ENCODE data around the gene SLC6A13. TPM values are rescaled to one million over a fixed set of nuclear protein-coding genes. Genes with fewer than 3 reads are reported as not detected.
"Not testable (repeated sequence)": the region's sequence is repeated elsewhere in the genome, so short reads cannot be mapped to it uniquely, and the experiment has no call there.

The SLC6A13 gene
- polyA plus RNA-seq, 3 donors, result 47.4 to 52.9 (median 50.8) TPM

DNA sequence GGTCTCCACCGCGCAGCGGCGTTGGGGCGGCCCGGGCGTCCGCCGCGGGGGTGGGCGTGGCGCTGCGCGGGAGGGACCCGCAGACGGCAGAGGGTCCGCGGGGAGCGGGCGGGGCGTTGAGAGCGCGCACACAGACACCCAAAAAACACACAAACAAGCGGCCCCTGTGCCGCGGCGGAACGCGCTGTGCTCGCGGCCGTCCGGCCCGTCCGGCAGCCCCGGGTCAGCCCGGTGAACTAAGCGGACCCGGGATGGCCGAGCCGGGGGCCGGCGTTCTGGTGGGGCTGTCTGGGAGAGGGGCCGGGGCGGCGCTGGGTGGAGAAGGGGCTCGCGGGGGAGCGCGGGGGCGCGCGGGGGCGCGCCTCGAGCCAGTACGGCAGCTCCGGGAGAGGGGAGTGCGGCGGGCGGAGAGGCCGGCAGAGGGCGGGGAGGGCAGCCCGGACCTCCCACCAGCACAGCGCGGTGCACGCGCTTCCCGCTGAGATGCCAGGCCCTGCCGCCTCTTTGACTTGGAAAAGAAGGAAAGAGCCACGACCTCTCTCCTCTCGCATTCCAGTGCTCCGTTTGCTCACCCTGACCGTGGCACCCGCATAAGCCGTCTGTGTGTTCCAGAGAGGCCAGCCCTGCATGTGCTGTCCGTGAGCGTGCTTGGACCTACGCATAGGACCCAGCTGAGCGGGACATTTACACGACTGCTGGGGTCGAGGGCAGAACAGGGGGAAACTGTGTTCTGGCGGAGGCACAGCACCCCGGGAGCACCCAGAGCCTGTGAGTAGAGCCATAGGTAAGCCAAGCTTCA lies 59.0 kb downstream of the SLC6A13 start:
- no peak for DNase-seq (ENCODE audit: low read depth in 3 of 3, low spot score in 2 of 3)

- no peak for DNase-seq (ENCODE audit: low read depth in 3 of 3, low spot score in 2 of 3)
Measured at GRCh38 chr12:203074-203461, 59.6 kb downstream of the SLC6A13 start.

- DNase-seq (ENCODE audit: low read depth in 3 of 3, low spot score in 2 of 3), result no peak
Measured at GRCh38 chr12:202081-202731, 60.4 kb downstream of the SLC6A13 start.

- DNase-seq (ENCODE audit: low read depth in 3 of 3, low spot score in 2 of 3), result no peak
Measured at GRCh38 chr12:201361-201760, 61.3 kb downstream of the SLC6A13 start.

DNA sequence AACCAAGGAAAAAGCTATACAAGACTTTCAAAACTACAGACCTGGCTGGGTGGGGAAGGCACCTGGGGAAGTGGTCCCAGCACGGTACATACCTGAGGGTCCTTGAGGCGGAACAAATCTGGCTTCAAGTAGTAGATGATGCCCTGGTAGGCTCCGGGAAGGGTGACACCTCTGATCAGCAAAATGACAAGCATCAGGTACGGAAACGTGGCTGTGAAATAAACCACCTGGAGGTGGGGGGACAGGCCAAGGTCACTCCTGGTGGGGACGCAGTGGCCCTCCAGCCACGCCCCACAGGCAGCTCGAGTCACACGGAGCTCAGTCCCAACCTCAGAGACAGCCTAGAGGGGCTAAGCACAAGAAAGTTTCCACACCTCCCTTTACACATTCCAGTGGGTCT lies 63.9 kb downstream of the SLC6A13 start:
- DNase-seq (ENCODE audit: low read depth in 3 of 3, low spot score in 2 of 3), result no peak

DNA sequence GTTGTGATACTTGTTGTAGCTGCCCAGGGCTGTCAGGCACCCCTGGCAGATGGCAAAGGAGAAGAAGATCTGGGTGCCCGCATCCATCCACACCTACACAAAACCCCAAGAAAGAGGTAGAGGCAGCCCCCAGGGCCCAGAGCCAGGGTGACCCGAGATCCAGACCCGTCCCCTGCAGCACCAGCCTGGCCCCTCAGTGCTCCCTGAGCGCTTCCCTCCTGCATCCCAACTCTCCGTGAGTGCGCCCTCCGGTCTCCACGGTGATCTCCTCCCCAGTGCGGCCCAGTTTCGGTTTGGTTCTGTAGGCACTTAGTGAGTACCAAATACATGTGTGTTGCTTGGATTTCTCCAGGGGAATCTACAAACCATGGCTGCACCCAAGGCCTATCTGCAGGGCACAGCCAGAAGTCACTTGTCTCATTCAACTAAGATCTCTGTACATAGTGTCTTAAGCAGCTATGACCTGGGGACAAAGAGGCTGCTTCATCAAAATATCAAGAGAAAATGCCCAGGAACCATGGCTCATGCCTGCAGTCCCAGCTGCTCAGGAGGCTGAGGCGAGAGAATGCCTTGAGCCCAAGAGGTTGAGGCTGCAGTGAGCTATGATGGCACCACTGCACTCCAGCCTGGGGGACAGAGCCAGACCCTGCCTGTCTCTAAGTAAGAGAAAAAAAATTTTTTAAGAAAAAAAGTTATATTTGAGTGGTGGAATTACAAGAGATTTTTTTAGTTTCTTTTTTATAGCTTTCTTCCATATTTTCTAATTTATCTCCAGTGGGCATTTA lies 64.5 kb downstream of the SLC6A13 start:
- no peak for DNase-seq (ENCODE audit: low read depth in 3 of 3, low spot score in 2 of 3)

DNA sequence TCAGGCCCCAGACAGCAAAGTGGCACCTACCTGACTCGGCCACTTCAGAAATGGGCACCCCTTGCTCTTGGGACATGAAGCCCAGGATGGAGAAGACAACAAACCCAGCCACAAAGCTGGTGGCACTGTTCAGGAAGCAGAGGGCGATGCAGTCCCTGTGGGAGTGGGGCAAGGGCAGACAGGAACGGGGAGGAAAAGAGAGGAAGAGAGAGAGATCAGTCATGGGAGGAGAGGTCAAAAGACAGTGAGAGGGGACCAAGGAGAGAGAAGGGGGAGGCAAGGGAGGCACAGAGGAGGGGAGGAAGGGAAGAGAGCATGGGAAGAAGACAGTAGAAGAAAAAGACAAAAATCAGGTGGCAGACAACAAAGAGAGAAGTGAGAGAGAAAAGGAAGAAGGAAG lies 65.3 kb downstream of the SLC6A13 start:
- no peak for DNase-seq (ENCODE audit: low read depth in 3 of 3, low spot score in 2 of 3)

DNA sequence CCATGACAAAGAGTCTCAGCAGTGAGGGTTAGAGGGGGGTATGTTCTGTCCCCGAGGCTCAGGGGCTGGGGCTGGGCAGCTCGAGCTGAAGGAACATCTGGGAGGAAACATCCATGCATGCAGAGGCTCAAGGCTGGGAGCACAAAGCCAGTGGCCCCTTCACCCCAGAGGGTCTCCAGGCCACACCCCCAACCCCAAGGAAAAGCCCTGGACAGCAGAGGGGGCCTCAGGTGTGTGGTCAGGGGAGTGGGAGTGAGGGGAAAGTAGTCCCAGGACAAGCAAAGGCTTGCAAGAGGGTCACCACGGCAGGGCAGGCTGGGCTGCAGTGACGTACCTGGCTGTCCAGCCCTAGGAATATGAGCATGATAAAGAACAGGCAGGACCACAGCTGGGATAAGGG lies 66.2 kb downstream of the SLC6A13 start:
- no peak for DNase-seq (ENCODE audit: low read depth in 3 of 3, low spot score in 2 of 3)

GRCh38 chr12:195951-196350 lies 66.7 kb downstream of the SLC6A13 start:
- DNase-seq (ENCODE audit: low read depth in 3 of 3, low spot score in 2 of 3), result no peak

- DNase-seq (ENCODE audit: low read depth in 3 of 3, low spot score in 2 of 3), result no peak
Measured at GRCh38 chr12:195156-195555, 67.5 kb downstream of the SLC6A13 start.

DNA sequence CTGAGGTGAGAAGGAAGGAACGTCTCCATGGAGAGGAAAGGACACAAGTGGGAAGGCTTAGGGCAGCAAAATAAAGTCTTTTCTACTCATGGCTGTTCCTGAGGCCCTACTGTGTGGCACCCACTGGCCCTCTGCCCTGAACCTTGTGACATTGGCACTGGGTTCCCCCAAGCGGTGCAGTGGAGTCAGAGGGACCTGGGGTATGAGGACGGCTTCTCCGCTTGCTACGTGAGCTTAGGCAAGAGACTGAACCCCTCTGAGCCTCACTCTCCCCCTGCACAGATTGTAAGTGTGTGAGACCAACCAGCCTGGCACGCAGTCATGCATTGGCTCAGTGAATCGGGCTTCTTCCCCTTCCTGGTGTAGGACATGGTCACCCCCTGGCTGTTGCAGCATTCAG lies 68.4 kb downstream of the SLC6A13 start:
- DNase-seq (ENCODE audit: low read depth in 3 of 3, low spot score in 2 of 3), result no peak

DNA sequence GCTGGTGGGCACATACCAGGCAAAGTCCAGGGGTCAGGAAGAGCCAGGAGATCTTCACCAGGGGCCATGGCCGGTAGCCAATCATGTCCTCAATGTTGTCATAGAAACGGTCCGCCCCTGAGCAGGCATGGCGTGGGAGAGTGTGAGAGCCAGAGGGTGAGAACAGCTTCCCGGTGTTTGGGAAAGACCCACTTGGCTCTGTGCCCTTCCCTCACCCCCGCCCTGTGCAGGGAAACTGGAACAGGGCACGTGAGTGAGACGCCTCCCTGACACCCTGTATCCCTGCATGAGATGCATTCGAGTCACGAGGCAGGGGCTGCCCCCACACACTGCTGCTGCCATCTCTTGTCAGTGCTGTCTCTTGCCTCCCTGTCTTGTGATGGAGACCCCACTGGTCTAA lies 69.4 kb downstream of the SLC6A13 start:
- DNase-seq (ENCODE audit: low read depth in 3 of 3, low spot score in 2 of 3), result no peak

DNA sequence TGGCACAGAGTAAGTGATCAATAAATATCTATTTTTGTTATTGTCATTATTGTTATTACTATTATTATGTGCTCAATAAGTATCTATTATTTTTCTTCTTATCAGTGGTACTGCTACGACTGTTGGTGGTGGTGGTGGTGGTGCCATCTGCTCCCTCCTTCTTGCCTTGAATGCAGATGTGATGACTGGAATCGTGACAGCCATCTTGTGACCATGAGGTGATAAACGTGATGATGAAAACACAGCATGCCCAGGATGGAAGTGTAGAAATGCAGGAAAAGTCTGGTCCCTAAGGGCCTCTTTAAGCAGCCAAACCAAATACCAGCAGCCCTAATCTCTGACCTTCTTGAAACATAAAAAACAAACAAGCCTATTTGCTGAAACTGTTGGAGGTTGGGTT lies 71.1 kb downstream of the SLC6A13 start:
- DNase-seq (ENCODE audit: low read depth in 3 of 3, low spot score in 2 of 3), result no peak

DNA sequence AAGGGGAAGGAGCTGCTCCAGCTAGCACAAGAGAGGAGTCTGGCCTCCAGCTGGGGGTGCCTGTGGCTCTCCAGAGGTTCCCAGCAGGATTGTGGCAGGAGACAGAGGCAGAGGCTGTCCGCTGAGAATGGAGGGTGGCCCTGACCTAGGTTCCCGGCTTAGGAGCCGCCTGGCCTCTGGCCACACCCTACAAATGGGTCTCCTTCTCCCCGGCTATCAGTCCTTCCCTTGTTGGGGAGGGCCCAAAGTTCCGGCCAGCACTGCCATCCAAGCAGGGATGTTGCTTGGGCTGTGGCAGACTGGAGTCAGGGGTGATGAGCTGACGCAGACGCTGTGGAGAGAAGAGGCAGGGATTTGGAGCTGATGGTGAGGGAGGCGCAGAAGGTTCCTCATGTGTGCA lies 71.8 kb downstream of the SLC6A13 start:
- no peak for DNase-seq (ENCODE audit: low read depth in 3 of 3, low spot score in 2 of 3)

- DNase-seq (ENCODE audit: low read depth in 3 of 3, low spot score in 2 of 3), result no peak
Measured at GRCh38 chr12:189622-189962, 73.0 kb downstream of the SLC6A13 start.

GRCh38 chr12:188910-189621 lies 73.6 kb downstream of the SLC6A13 start:
- DNase-seq (ENCODE audit: low read depth in 3 of 3, low spot score in 2 of 3), result no peak

DNA sequence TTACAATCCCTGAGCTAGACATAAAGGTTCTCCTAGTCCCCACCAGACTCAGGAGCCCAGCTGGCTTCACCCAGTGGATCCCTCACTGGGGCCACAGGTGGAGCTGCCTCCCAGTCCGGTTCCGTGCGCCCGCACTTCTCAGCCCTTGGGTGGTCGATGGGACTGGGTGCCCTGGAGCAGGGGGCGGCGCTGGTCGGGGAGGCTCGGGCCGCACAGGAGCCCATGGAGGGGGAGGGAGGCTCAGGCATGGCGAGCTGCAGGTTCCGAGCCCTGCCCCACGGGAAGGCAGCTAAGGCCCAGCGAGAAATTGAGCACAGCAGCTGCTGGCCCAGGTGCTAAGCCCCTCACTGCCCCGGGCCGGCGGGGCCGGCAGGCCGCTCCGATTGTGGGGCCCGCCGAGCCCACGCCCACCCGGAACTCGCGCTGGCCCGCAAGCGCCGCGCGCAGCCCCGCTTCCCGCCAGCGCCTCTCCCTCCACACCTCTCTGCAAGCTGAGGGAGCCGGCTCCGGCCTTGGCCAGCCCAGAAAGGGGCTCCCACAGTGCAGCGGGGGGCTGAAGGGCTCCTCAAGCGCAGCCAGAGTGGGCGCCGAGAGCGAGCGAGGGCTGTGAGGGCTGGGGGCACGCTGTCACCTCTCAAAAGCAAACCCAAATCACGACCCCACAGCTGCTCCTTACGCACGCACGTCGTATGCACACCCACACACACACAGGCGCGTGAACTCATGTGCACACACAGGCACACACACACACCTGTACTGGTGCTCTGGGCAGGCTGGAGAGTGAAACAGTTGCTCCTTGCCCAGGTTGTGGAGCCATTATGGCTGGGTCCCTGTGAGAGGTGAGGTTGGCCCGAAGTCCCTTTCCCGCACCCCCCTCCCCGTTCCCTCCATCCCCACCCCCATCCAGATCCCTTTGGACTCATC lies 74.4 kb downstream of the SLC6A13 start:
- DNase-seq (ENCODE audit: low read depth in 3 of 3, low spot score in 2 of 3), result not testable (repeated sequence)

DNA sequence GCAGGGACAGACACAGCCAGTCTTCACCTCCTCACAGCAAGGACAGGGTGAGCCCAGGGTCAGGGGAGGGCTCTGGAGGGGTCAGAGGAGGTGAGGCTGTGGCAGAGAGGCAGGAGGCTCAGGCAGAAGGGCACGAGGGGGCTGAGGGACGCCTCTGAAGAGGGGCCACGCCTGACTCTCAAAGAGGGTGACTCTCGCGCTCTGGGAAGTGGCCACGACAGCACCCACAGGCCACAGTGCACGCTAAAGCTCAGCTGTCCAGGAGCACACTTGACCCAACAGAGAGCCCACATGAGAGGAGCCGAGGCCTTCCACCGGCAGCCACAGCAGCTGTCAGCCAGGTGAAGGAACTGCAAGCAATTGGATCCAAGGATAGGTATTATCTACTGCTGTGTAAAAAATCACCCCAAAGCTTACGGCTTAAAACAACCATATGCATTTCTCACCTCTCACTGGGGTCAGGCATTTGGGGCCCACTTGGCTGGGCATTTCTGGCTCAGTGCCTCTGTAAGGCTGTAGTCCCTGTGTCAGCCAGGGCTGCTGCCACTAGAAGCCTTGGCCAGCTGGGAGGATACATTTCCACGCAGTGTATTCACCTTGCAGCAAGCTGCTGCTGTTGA lies 76.5 kb downstream of the SLC6A13 start:
- DNase-seq (ENCODE audit: low read depth in 3 of 3, low spot score in 2 of 3), result no peak

DNA sequence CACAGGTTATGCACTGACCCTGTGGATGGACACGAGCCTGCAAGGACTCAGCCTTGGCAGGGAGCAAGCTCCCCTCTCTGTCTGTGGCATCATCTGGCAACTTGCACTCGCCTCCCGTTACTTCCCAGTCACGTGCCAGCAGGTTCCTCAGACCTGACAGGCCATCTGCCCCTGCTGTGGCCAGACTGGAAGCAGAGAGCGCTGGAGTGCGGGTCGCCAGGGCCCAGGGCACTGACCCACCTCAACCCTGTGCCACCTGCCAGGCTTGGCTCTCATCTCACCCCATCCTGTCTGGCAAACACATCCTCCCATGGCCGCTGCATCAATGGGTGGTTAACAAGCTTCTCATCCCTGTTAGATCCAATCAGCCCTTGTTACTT lies 77.1 kb downstream of the SLC6A13 start:
- DNase-seq (ENCODE audit: low read depth in 3 of 3, low spot score in 2 of 3), result no peak

Data from right renal cortex interstitium (tissue), 3 donors.